ENCODE data around the gene KCTD5.
"Not testable (repeated sequence)": the region's sequence is repeated elsewhere in the genome, so short reads cannot be mapped to it uniquely, and the experiment has no call there.

KCTD5 gene, protein sequence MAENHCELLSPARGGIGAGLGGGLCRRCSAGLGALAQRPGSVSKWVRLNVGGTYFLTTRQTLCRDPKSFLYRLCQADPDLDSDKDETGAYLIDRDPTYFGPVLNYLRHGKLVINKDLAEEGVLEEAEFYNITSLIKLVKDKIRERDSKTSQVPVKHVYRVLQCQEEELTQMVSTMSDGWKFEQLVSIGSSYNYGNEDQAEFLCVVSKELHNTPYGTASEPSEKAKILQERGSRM

DNA sequence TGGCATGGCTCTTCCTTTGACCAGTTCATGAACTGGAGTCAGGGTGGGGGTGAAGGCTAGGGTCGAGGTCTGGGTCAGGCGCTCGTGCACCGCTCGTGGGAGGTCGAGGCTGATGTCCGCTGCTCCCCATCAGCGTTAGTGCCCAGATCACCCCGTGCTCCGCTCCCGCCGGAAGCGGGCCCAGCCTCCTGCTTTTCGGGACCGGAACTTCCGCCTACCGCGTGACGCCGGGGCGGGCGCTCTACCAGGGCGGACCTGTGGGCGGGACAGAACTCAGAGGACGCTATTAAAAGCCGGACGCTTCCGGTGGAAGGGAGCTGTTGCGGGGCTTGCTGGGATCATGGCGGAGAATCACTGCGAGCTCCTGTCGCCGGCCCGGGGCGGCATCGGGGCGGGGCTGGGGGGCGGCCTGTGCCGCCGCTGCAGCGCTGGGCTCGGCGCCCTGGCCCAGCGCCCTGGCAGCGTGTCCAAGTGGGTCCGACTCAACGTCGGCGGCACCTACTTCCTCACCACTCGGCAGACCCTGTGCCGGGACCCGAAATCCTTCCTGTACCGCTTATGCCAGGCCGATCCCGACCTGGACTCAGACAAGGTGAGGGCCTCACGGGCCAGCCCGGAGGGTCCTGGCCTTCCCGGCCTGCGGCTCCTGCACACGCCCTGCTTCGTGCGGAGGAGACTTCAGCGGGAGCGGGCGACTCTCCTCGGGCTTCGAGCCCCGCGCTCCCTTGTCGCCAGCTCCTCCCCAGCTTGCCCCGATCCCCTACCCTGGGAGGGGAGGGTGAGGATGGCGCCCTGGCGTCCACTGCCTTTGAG is at the start of gene KCTD5:
Gene KCTD5, plus strand, starts transcription at position 315 of the 813 bp plus-strand sequence. Its CDS starts 26 bp downstream, at position 341.
- DNase-seq = peak; percentile 70 to 83

GRCh38 chr16:2639071-2639721 is 43.1 kb upstream of the KCTD5 start:
- not testable (repeated sequence) for DNase-seq

GRCh38 chr16:2639722-2640072 is 42.6 kb upstream of the KCTD5 start:
- not testable (repeated sequence) for DNase-seq

DNA sequence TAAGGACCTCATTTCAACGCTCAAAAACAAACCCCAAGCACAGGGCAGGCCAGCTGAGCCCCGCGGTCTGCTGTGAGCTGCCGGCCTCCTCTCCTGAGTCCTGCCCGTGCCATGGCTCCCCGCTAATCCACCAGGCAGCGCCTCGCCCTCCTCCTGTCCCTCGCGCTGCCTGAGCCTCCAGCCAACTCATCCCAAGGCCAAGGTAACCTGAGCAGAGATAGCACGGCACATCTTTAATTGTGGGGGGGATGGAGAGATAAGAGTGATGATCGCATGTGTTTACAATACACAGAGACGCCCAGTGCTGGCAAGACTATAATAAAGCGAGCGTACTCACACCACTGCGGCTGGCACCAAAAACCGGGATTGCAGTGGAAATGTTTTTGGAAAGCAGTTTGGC is 39.8 kb upstream of the KCTD5 start:
- not testable (repeated sequence) for DNase-seq

DNA sequence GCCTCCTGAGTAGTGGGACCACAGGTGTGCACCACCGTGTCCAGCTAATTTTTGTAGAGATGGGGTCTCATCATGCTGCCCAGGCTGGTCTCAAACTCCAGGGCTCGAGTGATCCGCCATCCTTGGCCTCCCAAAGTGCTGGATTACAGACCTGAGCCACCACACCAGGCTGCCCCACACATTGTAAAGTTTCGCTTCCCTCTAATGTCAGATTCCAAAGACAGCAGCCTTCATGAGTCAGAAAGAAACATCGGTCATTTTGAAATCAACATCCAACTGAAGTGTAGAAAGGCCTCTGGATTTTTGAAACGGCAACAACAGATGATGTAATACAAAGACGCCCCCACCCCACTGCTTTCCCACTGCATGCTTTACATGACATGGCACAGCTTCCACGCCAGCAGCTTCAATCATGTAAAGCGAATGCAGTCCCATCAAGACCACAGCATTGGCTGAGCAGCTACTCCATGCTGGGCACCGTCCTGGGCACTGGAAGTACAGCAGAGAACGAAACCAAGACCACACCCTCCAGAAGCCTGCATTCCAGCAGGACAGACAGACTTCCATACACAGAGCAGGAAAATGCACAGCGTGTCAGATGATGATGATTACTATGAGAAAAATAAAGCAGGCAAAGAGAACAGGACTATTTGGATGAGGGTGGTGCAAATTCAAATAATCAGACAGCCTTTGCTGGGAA is 37.4 kb upstream of the KCTD5 start:
- not testable (repeated sequence) for DNase-seq

- DNase-seq = not testable (repeated sequence)
Observed at GRCh38 chr16:2651268-2651871, 31.0 kb upstream of the KCTD5 start.

GRCh38 chr16:2653915-2654314 is 28.4 kb upstream of the KCTD5 start:
- not testable (repeated sequence) for DNase-seq

DNA sequence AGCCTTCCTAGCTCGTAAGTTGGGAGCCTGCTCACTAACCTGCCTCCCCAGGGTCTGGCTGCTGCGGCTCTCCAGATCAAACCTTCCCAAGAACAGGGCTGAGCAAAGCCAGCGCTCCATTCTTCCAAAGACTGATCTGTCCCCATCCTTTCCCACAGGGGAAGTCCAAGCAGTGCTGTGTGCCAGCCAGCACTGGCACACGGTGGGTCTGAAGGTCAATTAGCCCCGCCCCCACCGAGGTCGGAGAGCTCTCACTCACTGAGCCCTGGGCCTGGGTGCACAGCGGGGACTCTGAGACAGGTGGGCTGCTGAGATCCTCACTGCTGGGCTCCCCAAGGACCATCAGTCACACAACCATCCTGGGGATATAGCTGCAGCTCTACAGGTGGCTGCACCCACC is 27.4 kb upstream of the KCTD5 start:
- DNase-seq = not testable (repeated sequence)

- DNase-seq = no peak
Observed at GRCh38 chr16:2656985-2657384, 25.3 kb upstream of the KCTD5 start.

GRCh38 chr16:2657803-2658202 is 24.5 kb upstream of the KCTD5 start:
- not testable (repeated sequence) for DNase-seq

DNA sequence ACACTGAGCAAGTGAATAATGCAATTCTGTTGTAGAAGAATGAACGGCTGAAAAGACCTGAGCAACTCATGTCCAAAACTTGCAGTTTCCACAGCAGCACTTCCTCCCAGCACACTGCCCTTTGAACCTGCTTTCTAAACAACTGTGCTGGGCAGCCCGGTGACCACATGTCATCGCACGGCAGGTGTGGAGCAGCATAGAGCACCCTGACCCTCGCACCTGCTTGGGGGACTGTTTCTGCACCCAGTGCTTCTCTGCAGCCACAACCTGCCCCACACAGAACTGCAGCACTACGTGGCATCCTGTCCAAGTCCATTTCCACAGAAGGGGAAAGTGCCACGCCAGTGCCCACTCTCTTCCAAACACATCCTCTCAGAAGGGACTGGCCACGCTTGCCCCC is 22.8 kb upstream of the KCTD5 start:
- DNase-seq = not testable (repeated sequence)

DNA sequence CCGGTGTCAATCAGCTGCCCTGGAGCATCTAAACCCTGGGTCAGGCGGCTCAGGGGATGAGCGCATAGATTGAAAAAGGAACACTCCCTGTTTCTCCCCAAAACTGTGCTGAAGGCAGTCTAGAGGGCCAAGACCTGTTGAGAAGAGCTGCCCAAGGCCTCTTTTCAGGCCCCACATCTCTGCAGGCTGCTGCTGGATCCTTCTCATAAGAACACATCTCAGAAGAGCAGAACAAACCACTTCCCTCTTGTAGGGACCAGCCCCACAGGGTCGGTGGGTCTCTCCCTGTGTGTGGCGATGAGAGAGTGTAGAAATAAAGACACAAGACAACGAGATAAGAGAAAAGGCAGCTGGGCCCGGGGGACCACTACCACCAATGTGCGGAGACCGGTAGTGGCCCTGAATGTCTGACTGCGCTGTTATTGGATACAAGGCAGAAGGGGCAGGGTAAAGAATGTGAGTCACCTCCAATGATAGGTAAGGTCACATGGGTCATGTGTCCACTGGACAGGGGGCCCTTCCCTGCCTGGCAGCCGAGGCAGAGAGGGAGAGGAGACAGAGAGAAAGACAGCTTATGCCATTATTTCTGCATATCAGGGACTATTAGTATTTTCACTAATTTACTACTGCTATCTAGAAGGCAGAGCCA is 22.2 kb upstream of the KCTD5 start:
- DNase-seq = not testable (repeated sequence)

GRCh38 chr16:2660755-2661373 is 21.5 kb upstream of the KCTD5 start:
- not testable (repeated sequence) for DNase-seq

DNA sequence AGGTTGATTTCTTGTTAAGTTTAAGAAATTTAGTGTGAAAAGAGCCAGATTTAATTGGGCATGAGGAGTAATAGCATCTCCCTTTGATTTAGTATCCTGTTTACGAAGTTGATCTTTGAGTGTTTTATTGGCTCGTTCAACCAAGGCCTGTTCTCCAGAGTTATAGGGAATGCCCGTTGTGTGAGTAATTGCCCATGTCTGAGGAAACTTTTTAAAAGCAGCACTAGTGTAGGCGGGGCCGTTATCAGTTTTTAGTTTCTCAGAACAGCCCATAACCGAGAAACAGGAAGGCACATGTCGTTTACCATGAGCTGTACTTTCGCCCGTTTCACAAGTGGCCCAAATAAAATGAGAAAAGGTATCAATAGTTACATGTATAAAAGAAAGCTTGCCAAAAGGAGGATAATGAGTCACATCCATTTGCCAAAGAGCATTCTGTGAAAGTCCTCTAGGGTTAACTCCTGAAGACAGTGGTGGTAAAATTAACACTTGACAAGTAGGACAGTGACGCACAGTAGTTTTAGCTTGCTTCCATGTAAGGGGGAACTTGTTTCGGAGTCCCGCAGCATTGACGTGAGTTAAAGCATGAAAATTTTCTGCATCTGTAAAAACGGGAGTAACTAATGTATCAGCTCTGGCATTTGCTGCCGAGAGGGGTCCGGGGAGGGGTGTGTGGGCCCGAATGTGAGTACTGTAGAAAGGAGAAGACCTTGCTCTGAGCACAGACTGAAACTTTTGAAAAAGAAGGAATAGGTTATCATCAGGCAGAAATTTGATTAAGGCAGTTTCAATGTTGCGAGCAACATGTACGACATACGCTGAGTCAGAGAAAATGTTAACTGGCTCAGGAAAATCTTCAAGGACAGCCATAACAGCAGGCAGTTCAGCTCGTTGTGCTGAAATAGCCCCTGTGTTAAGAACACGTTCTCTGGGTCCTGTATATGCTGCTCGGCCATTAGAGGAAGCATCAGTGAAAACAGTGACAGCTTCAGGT is 18.5 kb upstream of the KCTD5 start:
- DNase-seq = no peak

GRCh38 chr16:2664574-2664982 is 17.7 kb upstream of the KCTD5 start:
- no peak for DNase-seq

- DNase-seq = not testable (repeated sequence)
Observed at GRCh38 chr16:2666671-2667070, 15.7 kb upstream of the KCTD5 start.

GRCh38 chr16:2669587-2669986 is 12.7 kb upstream of the KCTD5 start:
- DNase-seq = not testable (repeated sequence)

DNA sequence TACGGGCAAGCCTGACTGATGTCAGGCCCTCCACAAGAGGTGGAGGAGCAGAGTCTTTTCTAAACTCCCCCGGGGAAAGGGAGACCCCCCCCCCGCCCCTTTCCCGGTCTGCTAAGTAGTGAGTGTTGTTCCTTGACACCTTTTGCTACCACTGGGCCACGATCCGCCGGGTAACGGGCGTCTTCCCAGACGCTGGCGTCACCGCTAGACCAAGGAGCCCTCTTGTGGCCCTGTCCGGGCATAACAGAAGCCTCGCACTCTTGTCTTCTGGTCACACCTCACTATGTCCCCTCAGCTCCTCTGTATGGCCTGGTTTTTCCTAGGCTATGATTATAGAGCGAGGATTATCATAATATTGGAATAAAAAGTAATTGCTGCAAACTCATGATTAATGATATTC is 12.3 kb upstream of the KCTD5 start:
- peak in 1 of 2 experiments; percentile 9 for DNase-seq

- not testable (repeated sequence) for DNase-seq
Observed at GRCh38 chr16:2671193-2671592, 11.1 kb upstream of the KCTD5 start.

DNA sequence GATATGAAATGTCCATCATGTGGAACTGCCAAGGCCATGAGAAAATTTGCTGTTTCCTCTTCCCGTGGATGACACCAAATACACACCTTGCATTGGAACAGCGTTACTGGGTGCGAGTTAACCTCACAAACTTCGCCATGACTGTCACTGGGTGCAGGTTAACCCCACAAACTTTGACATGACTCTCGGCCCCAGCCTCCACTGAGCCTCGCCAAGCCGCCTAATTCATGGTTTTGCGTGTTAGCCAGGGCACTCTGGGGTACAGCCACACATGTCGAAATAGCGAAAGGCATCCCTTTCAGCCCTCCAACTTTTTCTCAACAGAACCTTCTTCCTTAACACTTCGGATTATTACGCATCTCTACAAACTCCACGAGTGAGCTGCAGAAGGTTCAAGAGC is 10.6 kb upstream of the KCTD5 start:
- DNase-seq = no peak

All from Kasumi-1 (cell line).